Esophagus muscularis mucosa (tissue), 3 donors: ENCODE measurements around the gene CNIH3.

Experiments used
- CTCF ChIP-seq, 3 experiments: fragments of 200-600 bp in 2 of 3; fragments of 450-650 bp in 1 of 3; sonication (generic) in 2 of 3; IDR thresholded peaks; one replicate each; pipeline ENCODE4 v1.5.1; 2017 to 2019; ENCODE audit warnings: antibody characterized with exemption in 3 of 3, mild to moderate bottlenecking in 2 of 3, moderate library complexity in 1 of 3
- POLR2AphosphoS5 ChIP-seq, 2 donors: sonication (generic); formaldehyde crosslinking; IDR thresholded peaks; one replicate each; pipeline ENCODE4 v1.6.1; 2017; ENCODE audit warnings: antibody characterized with exemption in 2 of 2

- TF ChIP-seq CTCF (IDR thresholded peaks at IDR 0.05) (no peak), POLR2AphosphoS5 (IDR thresholded peaks at IDR 0.05) (no peak)
Measured at GRCh38 chr1:224753491-224753890, 137.4 kb downstream of the CNIH3 start.
